Sigmoid colon (tissue), 4 donors: Measurements from ENCODE around the gene PLEKHG5.

ENCODE experiments used
- EP300 ChIP-seq, 4 donors: sonication (generic); formaldehyde crosslinking; IDR thresholded peaks; one replicate each; pipeline ENCODE4 v1.6.1; 2017; ENCODE audit warnings: antibody characterized with exemption in 4 of 4
- POLR2A ChIP-seq, 2 donors: fragments of 450-650 bp; IDR thresholded peaks; one replicate each; pipeline ENCODE4 v1.6.1; 2016; ENCODE audit warnings: antibody characterized with exemption in 2 of 2, mild to moderate bottlenecking in 2 of 2, moderate library complexity in 2 of 2
- POLR2AphosphoS5 ChIP-seq, 4 donors: sonication (generic); formaldehyde crosslinking; IDR thresholded peaks; one replicate each; pipeline ENCODE4 v1.6.1; 2017; ENCODE audit warnings: antibody characterized with exemption in 4 of 4
- TF ChIP-seq, protein P1 (sequence below), 4 experiments: fragments of 450-650 bp in 3 of 4; fragments of 200-600 bp in 1 of 4; IDR thresholded peaks; one replicate each; pipeline ENCODE4 v1.5.1; 2016 to 2019; ENCODE audit warnings: antibody characterized with exemption in 4 of 4, mild to moderate bottlenecking in 3 of 4, moderate library complexity in 2 of 4

DNA sequence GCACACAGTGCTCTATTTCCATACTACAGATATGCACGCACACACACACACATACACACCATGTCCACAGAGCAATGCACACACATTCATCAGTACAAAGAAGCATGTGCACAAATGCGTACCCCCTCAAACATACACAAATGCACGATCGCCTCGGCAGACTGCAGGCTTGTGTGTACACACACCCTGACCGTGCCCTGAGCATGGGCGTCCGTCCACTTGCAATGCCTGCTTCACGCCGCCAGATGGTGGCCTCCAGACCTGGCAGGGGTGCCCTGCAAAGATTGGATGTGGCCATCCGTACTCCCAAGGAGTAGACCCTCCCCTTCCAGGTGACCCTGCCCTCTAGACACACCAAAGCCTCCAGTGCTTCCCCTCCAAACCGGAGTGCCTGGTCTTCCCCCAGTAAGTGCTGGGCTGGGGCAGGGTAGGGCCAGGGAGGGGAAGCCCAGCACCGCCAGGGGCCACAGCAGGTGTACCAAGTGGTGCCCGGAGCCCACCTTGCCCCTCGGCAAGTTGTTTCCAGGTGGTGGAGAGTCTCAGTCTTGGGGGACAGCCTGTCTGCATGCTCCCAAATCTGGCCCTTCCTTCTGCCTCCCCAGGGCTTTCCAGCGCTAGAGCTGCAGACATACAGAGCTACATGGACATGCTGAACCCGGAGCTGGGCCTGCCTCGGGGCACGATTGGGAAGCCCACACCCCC lies 46.3 kb downstream of the PLEKHG5 start:
- TF ChIP-seq, protein P1, sequence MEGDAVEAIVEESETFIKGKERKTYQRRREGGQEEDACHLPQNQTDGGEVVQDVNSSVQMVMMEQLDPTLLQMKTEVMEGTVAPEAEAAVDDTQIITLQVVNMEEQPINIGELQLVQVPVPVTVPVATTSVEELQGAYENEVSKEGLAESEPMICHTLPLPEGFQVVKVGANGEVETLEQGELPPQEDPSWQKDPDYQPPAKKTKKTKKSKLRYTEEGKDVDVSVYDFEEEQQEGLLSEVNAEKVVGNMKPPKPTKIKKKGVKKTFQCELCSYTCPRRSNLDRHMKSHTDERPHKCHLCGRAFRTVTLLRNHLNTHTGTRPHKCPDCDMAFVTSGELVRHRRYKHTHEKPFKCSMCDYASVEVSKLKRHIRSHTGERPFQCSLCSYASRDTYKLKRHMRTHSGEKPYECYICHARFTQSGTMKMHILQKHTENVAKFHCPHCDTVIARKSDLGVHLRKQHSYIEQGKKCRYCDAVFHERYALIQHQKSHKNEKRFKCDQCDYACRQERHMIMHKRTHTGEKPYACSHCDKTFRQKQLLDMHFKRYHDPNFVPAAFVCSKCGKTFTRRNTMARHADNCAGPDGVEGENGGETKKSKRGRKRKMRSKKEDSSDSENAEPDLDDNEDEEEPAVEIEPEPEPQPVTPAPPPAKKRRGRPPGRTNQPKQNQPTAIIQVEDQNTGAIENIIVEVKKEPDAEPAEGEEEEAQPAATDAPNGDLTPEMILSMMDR (IDR thresholded peaks at IDR 0.05) = peak in 2 of 4 experiments; percentile 23 to 32
- TF ChIP-seq EP300 (IDR thresholded peaks at IDR 0.05) (no peak), POLR2A (IDR thresholded peaks at IDR 0.05) (no peak), POLR2AphosphoS5 (IDR thresholded peaks at IDR 0.05) (no peak)
